SW480 (cell line): Measurements from ENCODE around the gene PLEKHD1.
"Not testable (repeated sequence)": the region's sequence is repeated elsewhere in the genome, so short reads cannot be mapped to it uniquely, and the experiment has no call there.

Experiments
- DNase-seq: peaks from one replicate; pipeline ENCODE4 v3.0.0-alpha.2; 2016; ENCODE audit warnings: low spot score

The PLEKHD1 gene

DNA sequence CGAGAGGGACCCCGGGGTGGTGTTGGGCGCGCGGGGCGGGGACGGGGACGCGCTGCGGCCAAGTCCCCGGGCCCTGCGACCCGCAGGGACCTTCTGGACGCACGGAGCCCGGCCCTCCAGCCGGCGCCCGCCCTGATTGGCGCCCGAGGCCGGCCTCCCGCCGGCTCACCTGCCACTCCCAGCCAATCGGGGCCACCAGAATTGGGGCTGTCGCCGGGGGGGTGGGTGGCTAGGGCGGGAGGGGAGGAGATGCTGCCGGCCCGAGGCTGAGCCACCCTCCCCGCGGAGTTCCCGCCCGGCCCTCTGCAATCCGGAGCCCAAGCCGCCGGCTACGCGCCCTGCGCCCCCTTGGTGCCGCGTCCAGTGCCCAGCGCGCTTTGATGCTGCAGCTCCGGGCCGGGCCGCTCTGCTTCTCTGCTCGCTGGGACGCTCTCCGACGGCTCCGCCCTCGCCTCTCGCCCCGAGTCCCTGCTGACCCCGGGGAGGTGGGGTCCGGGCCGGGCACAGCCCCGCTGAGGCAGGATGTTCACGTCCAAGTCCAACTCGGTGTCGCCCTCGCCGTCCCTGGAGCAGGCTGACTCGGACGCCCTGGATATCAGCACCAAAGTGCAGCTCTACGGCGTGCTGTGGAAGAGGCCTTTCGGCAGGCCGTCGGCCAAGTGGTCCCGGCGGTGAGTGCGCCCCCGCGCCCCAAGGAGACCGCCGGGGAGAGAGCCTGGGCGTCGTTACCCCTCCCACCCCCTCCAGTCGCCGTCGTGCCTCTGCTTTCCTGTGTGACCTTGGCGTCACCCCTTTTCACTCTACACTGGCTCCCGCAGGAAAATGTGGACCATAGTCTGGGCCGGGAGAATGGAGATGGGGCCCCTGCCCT is at the start of gene PLEKHD1:
Gene PLEKHD1 (plus strand): TSS at position 285 of the 871 bp plus-strand sequence. CDS start 238 bp downstream, at position 523.
- DNase-seq, result peak; percentile 52

DNA sequence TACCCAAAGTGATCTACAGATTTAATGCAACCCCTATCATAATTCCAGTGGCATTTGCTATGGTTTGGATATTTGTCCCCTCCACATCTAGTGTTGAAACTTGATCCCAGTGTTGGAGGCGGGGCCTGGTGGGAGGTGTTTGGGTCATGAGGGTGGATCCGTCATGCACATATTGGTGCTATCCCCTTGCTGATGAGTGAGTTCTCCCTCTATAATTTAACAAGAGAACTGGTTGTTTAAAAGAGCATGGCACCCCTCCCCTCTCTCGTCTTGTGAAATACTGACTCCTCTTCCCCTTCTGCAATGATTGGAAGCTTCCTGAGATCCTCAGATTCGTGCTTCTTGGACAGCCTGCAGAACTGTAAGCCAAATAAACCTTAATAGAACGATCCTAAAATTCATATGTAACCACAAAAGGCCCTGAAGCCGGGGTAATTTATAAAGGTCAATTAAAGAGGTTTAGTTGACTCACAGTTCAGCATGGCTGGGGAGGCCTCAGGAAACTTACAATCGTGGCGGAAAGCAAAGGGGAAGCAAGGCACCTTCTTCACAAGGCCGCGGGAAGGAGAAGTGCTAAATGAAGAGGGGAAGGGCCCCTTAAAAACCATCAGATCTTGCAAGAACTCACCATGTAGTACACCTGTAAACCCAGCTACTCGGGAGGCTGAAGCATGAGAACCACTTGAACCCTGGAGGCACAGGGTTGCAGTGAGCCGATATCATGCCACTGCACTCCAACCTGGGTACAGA is 44.8 kb upstream of the PLEKHD1 start:
- no peak for DNase-seq

DNA sequence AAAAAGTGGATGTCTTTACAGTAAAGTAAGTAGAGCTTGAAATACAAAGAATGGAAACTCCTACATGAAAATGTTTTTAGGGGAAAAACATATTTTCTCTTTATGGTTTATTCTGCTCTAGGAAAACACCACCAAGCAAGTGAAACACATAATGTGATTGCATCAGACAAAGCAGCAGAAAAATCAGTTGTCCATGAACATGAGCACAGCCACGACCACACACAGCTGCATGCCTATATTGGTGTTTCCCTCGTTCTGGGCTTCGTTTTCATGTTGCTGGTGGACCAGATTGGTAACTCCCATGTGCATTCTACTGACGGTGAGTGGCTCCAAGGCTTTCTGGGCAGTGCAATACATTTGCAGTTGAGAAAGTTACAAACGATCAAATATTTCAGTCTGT is 42.6 kb upstream of the PLEKHD1 start:
- DNase-seq, result no peak

DNA sequence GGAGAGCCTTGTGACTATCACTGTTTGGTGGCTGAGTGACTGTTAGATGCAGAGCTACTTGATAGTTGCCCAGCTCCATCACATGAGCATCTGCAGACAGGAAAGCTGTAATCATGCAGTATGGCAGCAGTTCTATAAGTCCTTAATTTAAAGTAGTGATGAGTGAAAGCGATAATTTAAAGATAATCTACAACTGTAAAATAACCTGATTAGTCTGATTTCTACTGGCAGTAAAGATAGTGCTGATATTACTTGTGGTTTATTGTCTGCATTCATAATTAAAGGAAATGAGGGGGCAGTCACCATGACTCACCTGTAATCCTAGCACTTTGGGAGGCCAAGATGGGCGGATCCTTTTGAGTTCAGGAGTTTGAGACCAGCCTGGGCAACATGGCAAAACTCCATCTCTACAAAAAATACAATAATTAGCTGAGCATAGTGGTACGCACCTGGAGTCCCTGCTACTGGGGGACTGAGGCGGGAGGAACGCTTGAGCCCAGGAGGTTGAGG is 41.2 kb upstream of the PLEKHD1 start:
- no peak for DNase-seq

DNA sequence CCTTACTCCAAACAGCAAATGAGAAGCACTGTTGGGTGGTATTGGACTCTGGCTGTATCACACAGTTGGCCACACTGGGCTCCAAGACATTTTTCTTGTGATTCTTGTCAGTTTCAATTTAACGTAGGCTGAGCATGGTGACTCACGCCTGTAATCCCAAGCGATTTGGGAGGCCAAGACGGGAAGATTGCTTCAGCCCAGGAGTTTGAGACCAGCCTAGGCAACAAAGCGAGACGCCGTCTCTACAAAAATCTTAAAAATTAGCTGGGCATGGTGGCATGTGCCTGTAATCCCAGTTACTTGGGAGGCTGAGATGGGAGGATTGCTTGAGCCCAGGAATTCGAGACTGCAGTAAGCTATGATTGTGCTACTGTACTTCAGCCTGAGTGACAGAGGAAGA is 35.3 kb upstream of the PLEKHD1 start:
- DNase-seq, result no peak

DNA sequence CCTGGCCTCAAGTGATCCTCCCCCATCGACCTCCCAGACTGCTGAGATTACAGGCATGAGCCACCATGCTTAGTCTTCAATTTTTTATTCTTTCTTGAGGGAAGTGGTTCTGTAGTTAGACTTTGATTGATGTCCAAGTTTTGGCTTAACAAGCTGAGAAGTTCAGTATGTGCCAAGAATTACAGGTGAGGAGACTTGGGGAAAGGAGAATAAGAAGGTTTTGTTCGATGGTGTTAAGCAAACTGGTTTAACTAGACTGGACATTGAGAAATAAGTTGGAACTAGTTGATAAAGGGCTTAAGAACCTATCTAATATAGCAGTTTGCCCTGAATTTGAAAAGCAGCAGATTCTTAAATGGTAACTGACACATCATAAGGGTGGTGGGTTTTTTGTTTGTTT is 32.6 kb upstream of the PLEKHD1 start:
- no peak for DNase-seq

DNA sequence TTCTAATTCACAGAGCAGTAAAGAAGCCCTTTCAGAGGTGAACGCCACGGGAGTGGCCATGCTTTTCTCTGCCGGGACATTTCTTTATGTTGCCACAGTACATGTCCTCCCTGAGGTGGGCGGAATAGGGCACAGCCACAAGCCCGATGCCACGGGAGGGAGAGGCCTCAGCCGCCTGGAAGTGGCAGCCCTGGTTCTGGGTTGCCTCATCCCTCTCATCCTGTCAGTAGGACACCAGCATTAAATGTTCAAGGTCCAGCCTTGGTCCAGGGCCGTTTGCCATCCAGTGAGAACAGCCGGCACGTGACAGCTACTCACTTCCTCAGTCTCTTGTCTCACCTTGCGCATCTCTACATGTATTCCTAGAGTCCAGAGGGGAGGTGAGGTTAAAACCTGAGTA is 26.2 kb upstream of the PLEKHD1 start:
- DNase-seq, result no peak

DNA sequence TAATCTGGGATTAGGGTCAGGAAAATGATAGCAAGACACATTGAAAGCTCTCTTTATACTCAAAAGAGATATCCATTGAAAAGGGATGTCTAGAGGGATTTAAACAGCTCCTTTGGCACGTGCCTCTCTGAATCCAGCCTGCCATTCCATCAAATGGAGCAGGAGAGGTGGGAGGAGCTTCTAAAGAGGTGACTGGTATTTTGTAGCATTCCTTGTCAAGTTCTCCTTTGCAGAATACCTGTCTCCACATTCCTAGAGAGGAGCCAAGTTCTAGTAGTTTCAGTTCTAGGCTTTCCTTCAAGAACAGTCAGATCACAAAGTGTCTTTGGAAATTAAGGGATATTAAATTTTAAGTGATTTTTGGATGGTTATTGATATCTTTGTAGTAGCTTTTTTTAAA is 25.4 kb upstream of the PLEKHD1 start:
- no peak for DNase-seq

DNA sequence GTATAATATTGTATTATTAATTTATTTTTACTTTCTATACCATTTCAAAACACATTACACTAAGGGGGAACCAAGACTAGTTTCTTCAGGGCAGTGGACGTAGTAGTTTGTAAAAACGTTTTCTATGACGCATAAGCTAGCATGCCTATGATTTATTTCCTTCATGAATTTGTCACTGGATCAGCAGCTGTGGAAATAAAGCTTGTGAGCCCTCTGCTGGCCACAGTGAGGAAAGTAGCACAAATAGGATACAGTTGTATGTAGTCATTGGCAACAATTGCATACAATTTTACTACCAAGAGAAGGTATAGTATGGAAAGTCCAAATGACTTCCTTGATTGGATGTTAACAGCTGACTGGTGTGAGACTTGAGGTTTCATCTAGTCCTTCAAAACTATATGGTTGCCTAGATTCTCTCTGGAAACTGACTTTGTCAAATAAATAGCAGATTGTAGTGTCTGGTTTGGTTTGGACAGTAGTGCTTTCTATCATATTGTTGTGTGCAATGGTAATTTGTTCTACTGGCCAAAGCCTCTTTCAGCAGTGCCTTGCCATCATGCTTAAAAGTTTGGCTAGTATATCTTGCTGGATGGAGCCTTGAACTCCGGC is 24.3 kb upstream of the PLEKHD1 start:
- DNase-seq, result peak; percentile 87

DNA sequence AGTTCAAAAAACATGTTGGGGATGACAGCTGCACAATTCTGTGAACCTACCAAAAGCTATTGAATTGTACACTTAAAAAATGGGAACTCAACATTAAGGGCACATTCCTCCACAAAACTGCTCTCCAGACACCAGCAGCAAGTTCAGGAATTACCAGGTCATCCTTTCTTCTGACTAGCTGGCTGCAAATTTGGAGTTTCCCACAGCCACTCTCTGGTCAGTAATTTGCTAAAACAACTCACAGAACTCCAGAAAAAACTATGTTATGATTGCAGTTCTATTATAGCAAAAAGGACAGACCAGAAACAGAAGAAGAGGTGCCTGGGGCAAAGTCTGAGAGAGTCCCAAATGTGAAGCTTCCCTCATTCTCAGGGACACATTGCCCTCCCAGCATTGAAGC is 20.1 kb upstream of the PLEKHD1 start:
- DNase-seq, result no peak

DNA sequence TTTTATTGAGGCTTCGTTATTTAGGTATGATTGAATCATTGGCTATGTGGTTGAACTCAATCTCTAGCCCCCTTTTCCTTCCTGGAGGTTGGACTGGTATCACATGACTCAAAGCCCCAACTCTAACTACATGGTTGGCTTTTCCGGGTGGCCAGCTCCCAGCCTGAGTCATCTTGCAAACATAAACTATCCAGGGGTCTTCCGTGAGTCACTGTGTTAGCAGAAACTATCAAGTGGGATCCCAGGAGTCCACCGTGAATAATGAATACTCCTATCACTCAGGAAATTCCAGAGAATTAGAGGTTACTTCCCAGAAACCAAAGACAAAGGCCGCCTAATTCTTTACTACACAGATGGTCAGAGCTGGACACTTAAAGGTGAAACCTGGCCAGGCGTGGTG is 19.7 kb upstream of the PLEKHD1 start:
- DNase-seq, result no peak

DNA sequence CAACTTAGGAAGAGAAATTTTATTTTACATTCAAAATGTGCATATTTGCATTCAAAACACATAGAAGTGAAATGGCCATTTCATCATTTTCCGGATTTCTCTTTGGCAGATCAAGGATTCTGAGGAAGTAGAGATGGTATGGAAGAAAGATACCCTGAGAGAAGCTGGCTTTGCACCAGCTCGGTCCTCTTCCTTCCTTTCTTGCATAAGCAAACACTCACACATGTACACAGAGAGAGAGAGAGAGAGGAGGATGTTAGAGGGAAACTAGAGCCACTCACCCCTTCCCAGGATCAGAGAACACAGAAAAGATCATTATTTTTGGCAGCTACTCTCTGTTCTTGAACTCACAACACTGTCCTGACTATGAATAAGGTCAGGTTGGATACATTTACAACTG is 15.6 kb upstream of the PLEKHD1 start:
- no peak for DNase-seq

DNA sequence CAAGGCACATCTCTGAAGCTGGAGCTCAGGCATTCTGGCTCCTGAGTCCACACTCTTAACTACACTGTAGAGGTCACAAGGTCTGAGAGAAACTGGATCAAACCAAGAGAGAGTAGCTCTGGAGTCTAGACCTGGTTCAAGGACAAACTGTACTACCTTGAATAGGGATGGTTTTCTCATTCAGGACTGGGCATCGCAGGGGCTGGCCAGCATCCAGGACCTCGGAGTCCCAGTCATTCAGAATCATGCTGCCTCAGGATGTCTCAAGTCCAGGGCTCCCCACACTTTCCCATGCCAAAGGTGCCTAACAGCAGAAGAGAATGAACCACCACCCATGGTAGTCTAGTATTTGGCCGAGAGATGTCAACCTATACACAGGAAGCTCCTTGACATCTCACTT is 13.1 kb upstream of the PLEKHD1 start:
- no peak for DNase-seq

DNA sequence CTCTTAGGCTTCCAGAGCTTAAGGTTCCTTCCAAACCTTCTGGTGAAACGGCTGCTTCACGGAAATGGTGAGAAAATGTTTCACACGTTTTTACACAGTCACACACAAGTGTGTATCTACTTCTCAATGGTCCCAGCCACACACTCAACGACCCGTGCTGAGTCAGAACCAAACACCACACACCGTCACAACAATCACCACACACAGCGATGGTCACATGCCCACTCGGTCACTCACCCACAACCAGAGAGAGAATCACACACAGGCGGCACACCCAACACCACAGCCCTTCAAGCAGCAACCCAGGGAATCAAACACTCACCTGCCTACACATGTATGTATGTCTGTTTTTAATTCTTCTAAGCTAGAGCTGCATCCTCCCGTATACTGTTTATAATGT is 12.6 kb upstream of the PLEKHD1 start:
- DNase-seq, result no peak

DNA sequence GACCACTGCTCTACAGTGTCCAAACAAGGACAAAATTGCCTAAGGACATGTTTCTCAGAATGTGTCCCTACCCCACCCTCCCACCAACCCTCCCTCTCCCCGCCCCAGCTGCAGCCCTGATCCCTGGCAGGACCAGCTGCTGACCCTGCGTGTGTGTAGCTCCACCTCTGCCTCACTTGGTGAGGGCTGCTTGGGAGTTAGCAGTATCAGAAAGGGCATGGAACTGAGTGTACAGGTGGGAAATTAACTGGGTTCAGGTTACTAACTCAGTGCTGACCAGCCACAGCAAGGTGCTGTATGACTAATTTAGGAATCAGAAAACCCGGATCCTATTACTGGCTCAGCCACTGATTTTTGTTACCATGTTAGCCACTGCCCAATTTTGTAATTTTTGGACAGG is 11.3 kb upstream of the PLEKHD1 start:
- no peak for DNase-seq

DNA sequence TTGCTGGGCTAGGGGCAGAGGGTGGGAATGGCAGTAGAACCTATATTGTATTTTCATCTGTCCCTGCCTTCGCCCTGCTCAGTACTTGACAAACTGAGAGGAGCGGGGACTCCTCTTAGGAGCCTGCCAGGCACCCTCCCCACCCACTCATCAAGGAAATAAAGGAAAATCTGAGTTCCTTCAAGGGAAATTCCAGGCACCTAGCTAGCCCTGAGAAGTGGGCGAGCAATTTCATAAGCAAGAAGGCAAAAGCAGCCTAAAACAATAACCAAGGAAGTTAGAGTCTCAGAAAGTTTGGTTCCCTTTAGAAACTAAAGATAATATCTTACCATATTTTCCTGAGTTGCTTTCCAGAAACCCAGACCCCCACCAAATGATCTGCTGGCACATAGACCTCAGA is 10.6 kb upstream of the PLEKHD1 start:
- DNase-seq, result no peak

DNA sequence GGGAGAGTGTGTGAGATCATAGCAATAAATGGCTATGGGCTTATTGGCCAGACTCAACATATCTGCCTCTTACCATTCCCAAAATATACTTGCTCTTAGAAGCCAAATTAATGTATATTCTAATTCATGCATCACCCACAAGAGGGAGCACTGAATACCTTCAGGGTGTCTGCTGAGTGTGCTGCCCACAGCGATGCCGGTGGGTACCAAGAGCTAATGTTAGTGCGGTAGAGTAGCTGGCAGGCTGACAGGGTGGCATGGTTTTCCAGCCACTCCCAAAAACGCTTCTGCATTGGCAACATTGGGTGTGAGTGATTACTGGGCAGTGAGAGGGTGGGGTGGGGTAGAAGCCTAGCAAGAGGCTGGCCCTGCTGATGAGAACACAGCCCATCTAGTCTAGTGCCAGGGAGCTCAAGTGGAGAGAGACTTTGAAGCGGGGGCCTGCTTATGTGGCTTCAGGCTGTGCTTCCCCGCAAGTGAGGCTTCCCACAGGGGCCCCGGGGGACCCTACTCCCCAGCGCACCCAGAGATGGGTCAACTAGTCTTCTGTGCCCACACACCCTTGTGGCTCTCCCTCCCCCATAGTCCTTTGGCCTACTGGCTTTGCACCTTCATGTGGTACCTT is 9.2 kb upstream of the PLEKHD1 start:
- peak; percentile 80 for DNase-seq

DNA sequence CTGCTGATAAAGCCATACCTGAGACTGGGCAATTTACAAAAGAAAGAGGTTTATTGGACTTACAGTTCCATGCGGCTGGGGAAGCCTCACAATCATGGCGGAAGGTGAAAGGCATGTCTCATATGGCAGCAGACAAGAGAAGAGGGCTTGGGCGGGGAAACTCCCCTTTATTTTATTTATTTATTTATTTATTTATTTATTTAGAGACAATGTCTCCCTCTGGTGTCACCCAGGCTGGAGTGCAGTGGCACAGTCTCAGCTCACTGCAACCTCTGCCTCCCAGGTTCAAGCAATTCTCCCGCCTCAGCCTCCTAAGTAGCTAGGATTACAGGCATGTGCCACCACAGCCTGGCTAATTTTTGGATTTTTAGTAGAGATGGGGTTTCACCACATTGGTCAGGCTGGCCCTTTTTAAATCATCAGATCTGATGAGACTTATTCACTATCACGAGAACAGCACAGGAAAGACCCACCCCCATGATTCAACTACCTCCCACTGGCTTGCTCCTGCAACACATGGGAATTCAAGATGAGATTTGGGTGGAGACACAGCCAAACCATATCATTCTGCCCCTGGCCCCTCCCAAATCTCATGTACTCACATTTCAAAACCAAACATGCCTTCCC is 7.6 kb upstream of the PLEKHD1 start:
- peak; percentile 38 for DNase-seq

DNA sequence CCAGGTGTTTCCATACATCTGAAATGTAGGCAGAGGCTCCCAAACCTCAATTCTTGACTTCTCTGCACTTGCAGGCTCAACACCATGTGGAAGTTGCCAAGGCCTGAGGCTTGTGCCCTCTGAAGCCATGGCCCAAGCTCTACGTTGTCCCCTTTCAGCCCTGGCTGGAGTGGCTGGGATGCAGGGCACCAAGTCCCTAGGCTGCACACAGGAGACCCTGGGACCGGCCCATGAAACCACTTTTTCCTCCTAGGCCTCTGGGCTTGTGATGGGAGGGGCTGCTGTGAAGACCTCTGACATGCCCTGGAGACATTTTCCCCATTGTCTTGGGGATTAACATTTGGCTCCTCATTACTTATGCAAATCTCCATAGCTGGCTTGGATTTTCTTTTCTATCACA is 6.5 kb upstream of the PLEKHD1 start:
- not testable (repeated sequence) for DNase-seq

DNA sequence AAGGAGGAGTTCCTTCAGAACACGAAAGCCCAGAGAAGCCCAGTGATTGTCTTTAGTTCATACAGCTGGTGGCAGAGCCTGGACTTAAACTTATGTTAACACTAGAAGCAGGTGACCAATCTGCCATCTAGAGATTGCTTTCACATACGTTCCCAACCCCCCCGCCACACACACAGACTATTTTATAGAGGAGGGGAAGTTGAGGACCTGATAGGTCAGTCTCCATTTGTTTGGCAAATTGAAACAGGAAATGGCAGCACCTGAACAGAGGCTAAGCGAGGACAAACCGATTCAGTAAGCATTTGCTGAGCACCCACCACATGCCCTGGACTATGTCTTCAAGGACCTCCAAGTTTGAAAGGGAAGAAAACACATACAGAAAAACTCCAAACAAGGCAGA is 4.8 kb upstream of the PLEKHD1 start:
- DNase-seq, result no peak

DNA sequence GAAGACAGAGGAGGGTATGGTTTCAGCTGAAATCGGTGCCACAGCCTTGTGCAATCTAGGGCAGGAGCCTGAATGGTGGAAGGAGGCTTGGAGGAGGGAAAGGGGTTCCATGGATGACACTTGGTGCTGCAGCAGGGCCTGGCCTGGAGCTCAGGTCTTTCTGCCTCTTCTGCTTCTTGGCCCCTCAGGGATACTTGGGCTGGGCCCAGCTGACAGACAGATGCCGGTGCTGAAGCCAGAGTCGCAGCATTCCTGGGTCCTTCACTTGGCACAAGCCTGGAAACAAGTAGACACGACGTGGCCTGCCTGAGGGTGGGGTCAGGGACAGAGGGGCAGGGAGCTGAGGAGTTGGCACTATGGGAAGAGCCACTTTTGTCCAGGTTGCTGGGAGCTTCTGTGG is 4.4 kb upstream of the PLEKHD1 start:
- DNase-seq, result no peak
